Hematopoietic multipotent progenitor cell (in vitro differentiated cells): ENCODE measurements around the gene ATMIN. TPM values are rescaled to one million over a fixed set of nuclear protein-coding genes. Genes with fewer than 3 reads are reported as not detected.

ENCODE experiments used
- DNase-seq, 3 donors: peaks; one replicate each; pipeline ENCODE4 v3.0.0-alpha.2; 2011 to 2015; ENCODE audit warnings: low read depth in 2 of 3, low spot score in 2 of 3
- total RNA-seq: library from RNA; depleted of rRNA; stranded (reverse); fragments of >200 nt; gene quantifications from one replicate; pipeline ENCODE4 v1.2.3, GENCODE V29; 2012

The ATMIN gene
- 21.5 TPM for total RNA-seq

DNA sequence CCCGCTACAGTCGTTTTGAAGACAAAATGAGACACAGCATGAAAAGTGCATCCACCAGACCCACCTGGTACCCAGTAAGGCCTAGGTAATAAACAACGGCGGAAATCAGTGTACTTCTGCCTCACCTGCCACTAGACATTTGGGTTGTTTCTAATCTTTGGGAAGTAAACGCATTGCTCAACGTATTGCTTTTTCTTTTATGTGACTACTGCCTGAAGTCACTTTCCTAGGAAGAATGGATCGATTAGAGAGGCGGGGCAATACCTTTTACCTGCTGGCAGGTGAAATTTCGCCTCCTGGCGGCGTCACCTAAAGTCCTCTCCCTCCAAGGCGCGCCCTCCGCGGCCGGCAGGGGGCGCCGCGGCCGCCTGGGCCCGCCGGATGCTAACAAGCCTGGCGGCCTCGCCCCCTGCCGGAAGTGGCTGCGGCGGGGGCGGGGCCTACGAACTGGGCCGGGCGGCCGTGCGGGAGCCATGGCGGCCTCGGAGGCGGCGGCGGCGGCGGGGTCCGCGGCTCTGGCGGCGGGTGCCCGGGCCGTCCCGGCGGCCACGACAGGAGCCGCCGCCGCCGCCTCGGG lies at the start of gene ATMIN:
ATMIN (plus strand) TSS at position 445 of the 577 bp plus-strand sequence; CDS start at position 474, 29 bp downstream.
- peak; percentile 86 to 93 (median 89) for DNase-seq

GRCh38 chr16:80986557-80986956 lies 49.1 kb upstream of the ATMIN start:
- no peak for DNase-seq

- no peak for DNase-seq
Measured at GRCh38 chr16:80988756-80989155, 46.9 kb upstream of the ATMIN start.

GRCh38 chr16:80989801-80990200 lies 45.8 kb upstream of the ATMIN start:
- no peak for DNase-seq

GRCh38 chr16:80990577-80990976 lies 45.1 kb upstream of the ATMIN start:
- no peak for DNase-seq

GRCh38 chr16:80990978-80991377 lies 44.7 kb upstream of the ATMIN start:
- DNase-seq: no peak

DNA sequence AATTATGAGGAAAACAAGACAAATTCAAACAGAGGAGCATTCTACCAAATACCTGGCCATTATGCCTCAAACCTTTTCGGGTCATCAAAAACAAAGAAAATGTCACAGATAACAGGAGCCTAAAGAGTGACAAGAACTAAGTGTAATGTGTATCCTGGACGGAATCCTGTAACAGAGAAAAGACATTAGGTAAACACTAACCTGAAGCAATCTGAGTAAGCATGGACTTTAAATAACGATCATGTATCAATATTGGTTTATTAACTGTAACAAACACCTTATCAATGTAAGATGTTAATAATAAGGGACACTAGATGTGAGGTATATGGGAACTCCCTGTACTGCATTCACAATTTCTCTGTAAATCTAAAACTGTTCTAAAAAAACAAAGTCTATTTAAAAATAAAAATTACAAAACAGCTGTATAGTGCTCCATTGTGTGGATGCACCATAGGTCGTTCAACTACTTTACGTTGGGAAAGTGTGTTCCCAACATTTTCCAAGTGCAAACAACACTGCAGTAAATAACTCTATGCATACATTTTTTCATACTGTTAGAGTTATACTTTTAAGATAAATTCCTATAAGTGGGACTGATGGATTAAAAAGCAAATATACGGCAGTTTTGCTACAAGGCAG lies 43.7 kb upstream of the ATMIN start:
- DNase-seq: no peak

DNA sequence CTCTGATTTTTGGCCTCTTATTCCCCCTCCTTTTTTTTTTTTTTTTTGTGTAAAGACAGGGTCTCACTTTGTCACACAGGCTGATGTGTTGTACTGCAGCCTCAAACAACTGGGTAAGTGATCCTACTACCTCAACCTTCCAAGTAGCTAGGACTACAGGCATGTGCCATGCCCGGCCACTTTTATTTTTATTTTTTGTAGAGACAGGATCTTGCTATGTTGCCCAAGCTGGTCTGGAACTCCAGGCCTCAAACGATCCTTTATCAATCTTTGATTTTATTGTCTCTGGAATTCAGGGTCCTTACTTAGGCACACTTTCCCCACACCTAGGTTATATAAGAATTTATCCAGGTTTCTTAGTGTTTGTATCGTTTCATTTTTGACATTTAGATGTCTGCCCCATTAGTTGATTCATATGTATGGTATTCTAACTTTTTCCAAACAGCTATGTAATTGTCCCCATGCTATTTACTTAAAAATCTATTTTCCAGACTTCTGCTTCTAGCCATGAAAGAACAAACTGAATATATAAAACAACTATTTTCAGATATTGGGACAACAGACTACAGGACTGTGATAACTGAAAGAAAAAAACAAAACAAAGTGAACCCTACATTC lies 42.9 kb upstream of the ATMIN start:
- DNase-seq: no peak

GRCh38 chr16:80993307-80993706 lies 42.3 kb upstream of the ATMIN start:
- DNase-seq: no peak

GRCh38 chr16:80993834-80994233 lies 41.8 kb upstream of the ATMIN start:
- DNase-seq: no peak

- no peak for DNase-seq
Measured at GRCh38 chr16:80994451-80994850, 41.2 kb upstream of the ATMIN start.

DNA sequence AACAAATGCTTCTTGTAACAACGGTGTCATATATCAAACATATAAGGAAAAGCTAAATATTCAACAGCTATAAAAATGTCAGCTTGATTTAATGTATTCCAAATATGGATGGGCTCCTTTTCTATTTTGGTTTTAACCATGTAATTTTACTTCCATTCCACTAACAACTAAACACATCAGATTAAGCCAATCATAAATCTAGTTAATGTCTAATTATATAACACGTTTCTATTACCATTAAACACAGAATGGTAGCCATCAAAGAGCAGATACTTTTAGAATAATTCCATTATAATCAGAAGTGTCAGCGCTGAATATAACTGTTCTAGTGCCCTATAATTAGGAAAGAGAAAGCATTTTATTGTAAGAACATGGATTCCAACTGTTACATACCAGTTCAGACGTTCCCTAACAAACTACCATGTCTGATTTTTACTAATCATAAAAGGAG lies 38.9 kb upstream of the ATMIN start:
- peak in 1 of 3 donors; percentile 39 for DNase-seq

DNA sequence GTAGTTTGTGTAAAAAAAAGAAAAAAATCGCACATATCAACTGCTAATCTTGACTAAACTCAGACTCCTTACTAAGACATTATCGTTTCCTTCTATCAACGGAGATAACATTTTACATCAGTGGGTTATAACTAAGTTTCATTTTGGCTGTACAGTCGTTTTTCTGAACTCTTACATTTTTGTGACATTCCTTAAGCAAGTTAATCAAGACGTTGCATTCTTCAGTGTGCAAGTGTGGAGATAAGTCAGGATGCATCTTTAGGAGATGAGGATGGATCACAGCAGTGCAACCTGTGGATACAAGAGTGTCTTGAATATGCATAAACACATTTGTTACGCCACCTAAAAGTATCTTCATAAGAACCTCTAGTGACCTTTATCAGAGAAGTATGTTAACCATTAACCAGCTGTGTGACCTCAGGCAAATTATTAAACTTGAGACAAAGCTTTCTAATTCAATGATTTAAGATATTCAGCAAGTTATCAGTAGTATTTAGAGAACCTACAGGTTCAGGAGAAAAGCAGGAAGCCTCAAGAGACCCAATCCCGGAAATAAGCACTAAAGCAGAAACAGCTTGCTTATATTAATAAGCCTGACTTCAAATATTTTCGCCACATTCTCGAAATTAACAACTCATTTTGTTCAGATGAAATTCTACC lies 38.4 kb upstream of the ATMIN start:
- peak in 1 of 3 donors; percentile 27 for DNase-seq

DNA sequence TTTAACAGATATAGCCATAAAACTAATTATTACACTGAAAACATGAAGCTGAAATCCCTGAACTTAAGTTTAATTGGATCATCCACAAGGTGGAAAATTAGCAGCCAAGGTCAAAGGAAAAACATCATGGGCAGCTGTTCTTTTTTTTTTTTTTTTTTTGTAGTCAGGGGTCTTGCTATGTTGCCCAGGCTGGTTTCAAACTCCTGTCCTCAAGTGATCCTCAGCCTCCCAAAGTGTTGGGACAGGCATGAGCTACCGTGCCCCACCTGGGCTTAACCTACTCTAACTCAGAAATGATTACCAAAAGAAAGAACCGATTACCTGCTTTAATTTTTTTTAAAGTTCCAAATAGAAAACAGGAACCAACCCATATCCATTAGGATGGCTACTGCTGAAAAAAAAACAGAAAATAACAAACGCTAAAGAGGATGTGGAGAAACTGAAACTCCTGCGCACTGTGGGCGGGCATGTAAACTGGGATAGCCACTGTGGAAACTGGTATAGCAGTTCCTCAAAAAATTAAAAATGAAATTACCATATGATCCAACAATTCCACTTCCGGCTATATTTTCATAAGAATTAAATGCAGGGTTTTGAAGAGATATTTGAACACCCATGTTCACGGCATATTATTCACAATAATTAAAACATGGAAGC lies 37.5 kb upstream of the ATMIN start:
- no peak for DNase-seq

DNA sequence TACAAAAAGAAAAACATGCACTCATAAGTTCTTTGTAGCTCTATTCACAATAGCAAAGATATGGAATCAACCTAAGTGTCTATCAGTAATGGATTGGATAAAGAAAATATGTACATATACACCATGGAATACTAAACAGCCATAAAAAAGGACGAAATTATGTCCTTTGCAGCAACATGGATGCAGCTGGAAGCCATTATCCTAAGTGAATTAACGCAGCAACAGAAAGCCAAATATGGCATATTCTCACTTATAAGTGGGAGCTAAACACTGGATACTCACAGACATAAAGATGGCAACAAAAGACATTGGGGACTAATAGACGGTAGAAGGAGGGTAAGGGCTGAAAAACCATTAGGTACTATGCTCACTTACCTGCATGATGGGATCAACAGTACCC lies 34.8 kb upstream of the ATMIN start:
- DNase-seq: no peak

DNA sequence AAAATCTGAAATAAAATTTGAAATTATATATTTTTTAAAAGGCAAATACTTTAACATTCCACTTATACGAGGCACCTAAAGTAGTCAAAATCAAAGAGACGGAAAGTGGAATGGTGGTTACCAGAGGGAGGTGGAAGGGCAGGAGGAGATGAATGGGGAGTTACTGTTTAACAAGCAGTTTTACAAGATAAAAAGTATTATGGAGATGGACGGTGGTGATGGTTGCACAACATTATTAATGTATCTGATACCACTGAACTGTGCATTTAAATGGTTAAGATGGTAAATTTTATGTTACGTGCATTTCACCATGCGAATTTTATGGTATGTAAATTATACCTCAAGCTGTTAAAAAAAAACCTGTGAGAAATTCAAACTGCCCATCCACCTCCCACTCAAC lies 34.3 kb upstream of the ATMIN start:
- no peak for DNase-seq

DNA sequence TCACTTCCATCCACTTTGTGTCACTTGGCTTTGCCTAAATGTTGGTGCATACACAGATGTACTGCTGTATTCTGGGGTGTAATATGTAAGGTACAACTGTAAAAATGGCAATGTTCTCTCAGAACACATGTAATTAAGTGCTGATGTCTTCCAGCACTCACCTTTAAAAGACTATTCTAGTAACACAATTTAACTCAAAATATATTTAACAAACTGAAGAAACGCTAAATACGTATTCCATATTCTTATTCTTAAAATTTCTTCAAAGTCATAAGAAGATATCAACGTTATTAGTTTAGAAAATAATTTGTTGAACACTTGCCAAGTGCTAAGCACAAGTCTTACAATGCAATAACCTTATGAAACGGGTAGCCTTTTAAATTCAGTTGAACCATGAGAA lies 32.6 kb upstream of the ATMIN start:
- no peak for DNase-seq

GRCh38 chr16:81003610-81004460 lies 31.8 kb upstream of the ATMIN start:
- peak in 1 of 3 donors; percentile 28 for DNase-seq

GRCh38 chr16:81004646-81005353 lies 30.8 kb upstream of the ATMIN start:
- peak in 2 of 3 donors; percentile 65 to 82 for DNase-seq
